ENCODE results near the gene RGL2. TPM values are rescaled to one million over a fixed set of nuclear protein-coding genes. Genes with fewer than 3 reads are reported as not detected.

The RGL2 gene
- total and polyA plus RNA-seq, 10 of the 15 experiments (the other 5 are each of a cell fraction or from before 2014, with no cell fraction given), result 0.84 to 21.2 (median 6.8) TPM

GRCh38 chr6:33299237-33299944, 649 bp upstream of the RGL2 start (continued):
- TF ChIP-seq BCL3 (IDR thresholded peaks at IDR 0.05; ENCODE audit: borderline replicate concordance, insufficient read depth, low read depth, low read length, poor library complexity, severe bottlenecking) (peak; percentile 92), ATF7 (IDR thresholded peaks at IDR 0.05; ENCODE audit: low read depth) (peak; percentile 48; the same call in 1 of the 2 replicates), SREBF2 (IDR thresholded peaks at IDR 0.05; ENCODE audit: low read length) (no peak), WRNIP1 (IDR thresholded peaks at IDR 0.05; ENCODE audit: borderline replicate concordance, low read depth, low read length) (peak; percentile 77; the same call in 1 of the 2 replicates), MTA3 (IDR thresholded peaks at IDR 0.05; ENCODE audit: borderline replicate concordance, low read length) (peak; percentile 85; the same call in 1 of the 2 replicates), FOXM1 (IDR thresholded peaks at IDR 0.05; ENCODE audit: low read depth, low read length) (peak; percentile 64; the same call in 1 of the 2 replicates), SUZ12 (IDR thresholded peaks at IDR 0.05; ENCODE audit: unreplicated experiment) (no peak), TBL1XR1 (IDR thresholded peaks at IDR 0.05; ENCODE audit: low read depth, low read length) (peak; percentile 76), ZNF217 (IDR thresholded peaks at IDR 0.05) (no peak), BMI1 (IDR thresholded peaks at IDR 0.05; ENCODE audit: borderline replicate concordance) (no peak), TAF1 (IDR thresholded peaks at IDR 0.05; ENCODE audit: borderline replicate concordance, low read depth, low read length) (peak; percentile 76; the same call in 1 of the 2 replicates), JUND (IDR thresholded peaks at IDR 0.05; ENCODE audit: low read depth, low read length) (no peak), NRF1 (conservative IDR thresholded peaks at IDR 0.05; ENCODE audit: low read depth, low read length) (no peak), E2F4 (IDR thresholded peaks at IDR 0.05; ENCODE audit: low read depth, low read length) (peak; percentile 43; the same call in 1 of the 2 replicates), LARP7 (IDR thresholded peaks at IDR 0.05) (peak; percentile 52), GATAD2B (conservative IDR thresholded peaks at IDR 0.05; ENCODE audit: low read depth) (peak; percentile 74; the same call in 1 of the 2 replicates), CHD1 (IDR thresholded peaks at IDR 0.05; ENCODE audit: low read depth, low read length) (no peak), CBX3 (IDR thresholded peaks at IDR 0.05; ENCODE audit: borderline replicate concordance, low read depth) (no peak), HDAC6 (IDR thresholded peaks at IDR 0.05; ENCODE audit: unreplicated experiment) (no peak), ASH2L (IDR thresholded peaks at IDR 0.05; ENCODE audit: borderline replicate concordance, low read depth) (no peak), TARDBP (IDR thresholded peaks at IDR 0.05; ENCODE audit: borderline replicate concordance) (peak; percentile 28; the same call in 1 of the 2 replicates), SRF (IDR thresholded peaks at IDR 0.05; ENCODE audit: low read depth in 2 of 2, low read length in 2 of 2) (peak; percentile 59 to 89), MEF2A (IDR thresholded peaks at IDR 0.05; ENCODE audit: insufficient read depth, low read depth, low read length) (peak; percentile 84), CREB1 (IDR thresholded peaks at IDR 0.05; ENCODE audit: low read depth) (peak; percentile 27)
- TF ChIP-seq, protein P1, sequence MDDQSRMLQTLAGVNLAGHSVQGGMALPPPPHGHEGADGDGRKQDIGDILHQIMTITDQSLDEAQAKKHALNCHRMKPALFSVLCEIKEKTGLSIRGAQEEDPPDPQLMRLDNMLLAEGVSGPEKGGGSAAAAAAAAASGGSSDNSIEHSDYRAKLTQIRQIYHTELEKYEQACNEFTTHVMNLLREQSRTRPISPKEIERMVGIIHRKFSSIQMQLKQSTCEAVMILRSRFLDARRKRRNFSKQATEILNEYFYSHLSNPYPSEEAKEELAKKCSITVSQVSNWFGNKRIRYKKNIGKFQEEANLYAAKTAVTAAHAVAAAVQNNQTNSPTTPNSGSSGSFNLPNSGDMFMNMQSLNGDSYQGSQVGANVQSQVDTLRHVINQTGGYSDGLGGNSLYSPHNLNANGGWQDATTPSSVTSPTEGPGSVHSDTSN (IDR thresholded peaks at IDR 0.05; ENCODE audit: insufficient replicate concordance, low read depth, low read length), result no peak
- TF ChIP-seq, protein P2, sequence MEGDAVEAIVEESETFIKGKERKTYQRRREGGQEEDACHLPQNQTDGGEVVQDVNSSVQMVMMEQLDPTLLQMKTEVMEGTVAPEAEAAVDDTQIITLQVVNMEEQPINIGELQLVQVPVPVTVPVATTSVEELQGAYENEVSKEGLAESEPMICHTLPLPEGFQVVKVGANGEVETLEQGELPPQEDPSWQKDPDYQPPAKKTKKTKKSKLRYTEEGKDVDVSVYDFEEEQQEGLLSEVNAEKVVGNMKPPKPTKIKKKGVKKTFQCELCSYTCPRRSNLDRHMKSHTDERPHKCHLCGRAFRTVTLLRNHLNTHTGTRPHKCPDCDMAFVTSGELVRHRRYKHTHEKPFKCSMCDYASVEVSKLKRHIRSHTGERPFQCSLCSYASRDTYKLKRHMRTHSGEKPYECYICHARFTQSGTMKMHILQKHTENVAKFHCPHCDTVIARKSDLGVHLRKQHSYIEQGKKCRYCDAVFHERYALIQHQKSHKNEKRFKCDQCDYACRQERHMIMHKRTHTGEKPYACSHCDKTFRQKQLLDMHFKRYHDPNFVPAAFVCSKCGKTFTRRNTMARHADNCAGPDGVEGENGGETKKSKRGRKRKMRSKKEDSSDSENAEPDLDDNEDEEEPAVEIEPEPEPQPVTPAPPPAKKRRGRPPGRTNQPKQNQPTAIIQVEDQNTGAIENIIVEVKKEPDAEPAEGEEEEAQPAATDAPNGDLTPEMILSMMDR (IDR thresholded peaks at IDR 0.05 in 2 of 3, conservative IDR thresholded peaks at IDR 0.05 in 1 of 3; ENCODE audit: control insufficient read depth in 2 of 3, extremely low read depth in 1 of 3, insufficient read depth in 1 of 3, low read depth in 3 of 3, low read length in 3 of 3), result peak; percentile 58 to 72 (median 69)
